A549 (cell line): ENCODE data around the gene PTPRG. TPM values are rescaled to one million over a fixed set of nuclear protein-coding genes. Genes with fewer than 3 reads are reported as not detected.

Experiments
- ATAC-seq, 2 experiments: fragments of 200-7000 bp in 1 of 2; fragments of >200 bp in 1 of 2; cut with Nextera tagmentation in 1 of 2; cut with Tn5 transposase in 1 of 2; 3 replicates each; pipeline versions ENCODE4 v1.8.0 to v1.9.1; 2018 to 2020; ENCODE audit warnings: mild to moderate bottlenecking in 1 of 2, moderate library complexity in 1 of 2
- CTCF ChIA-PET: fragments of 300-600 bp; sonication (Branson Sonifier 250); formaldehyde crosslinking; extraction: SDS; loops from one replicate; lab custom pipeline; 2021; ENCODE audit warnings: antibody characterized with exemption, inconsistent platforms; lab: Yijun Ruan, JAX
- POLR2A ChIA-PET: fragments of 350-600 bp; formaldehyde crosslinking; extraction: SDS; loops from one replicate; lab custom pipeline; 2021; ENCODE audit warnings: antibody characterized with exemption, inconsistent platforms; lab: Yijun Ruan, JAX
- DNase-seq, 2 experiments: peaks; one replicate each; pipeline versions ENCODE4 v3.0.0 to v3.0.0-alpha.2; 2011 to 2016; ENCODE audit warnings: low read depth in 1 of 2, low spot score in 1 of 2
- FAIRE-seq: peaks from 2 replicates; lab custom pipeline; 2011; peaks lifted over from hg19 to GRCh38; lab: Jason Lieb, UNC
- H3K27ac ChIP-seq, 2 experiments: fragments of >200 bp; sonication (Bioruptor Twin); formaldehyde crosslinking; 3 replicates each; pipeline ENCODE4 v1.5.1; 2016 to 2017
- H3K4me1 ChIP-seq: fragments of >200 bp; sonication (Bioruptor Twin); formaldehyde crosslinking; 3 replicates; pipeline ENCODE4 v1.6.1; 2016
- H3K4me2 ChIP-seq: fragments of >200 bp; sonication (Bioruptor Twin); formaldehyde crosslinking; 3 replicates; pipeline ENCODE4 v1.6.1; 2016
- H3K4me3 ChIP-seq: fragments of >200 bp; sonication (Bioruptor Twin); formaldehyde crosslinking; 3 replicates; pipeline ENCODE4 v1.5.1; 2016
- H3K9me3 ChIP-seq: fragments of >200 bp; sonication (Bioruptor Twin); formaldehyde crosslinking; 3 replicates; pipeline ENCODE4 v1.6.1; 2016
- BHLHE40 ChIP-seq: IDR thresholded peaks from 2 replicates; pipeline ENCODE4 v1.6.1; 2012; ENCODE audit warnings: low read depth, low read length, inconsistent platforms
- CBX8 ChIP-seq: fragments of 200-600 bp; sonication (generic); IDR thresholded peaks from 2 replicates; pipeline ENCODE4 v1.6.1; 2016
- CHD2 ChIP-seq: fragments of 150-350 bp; IDR thresholded peaks from 2 replicates; pipeline ENCODE4 v1.6.1; 2014; ENCODE audit warnings: low read length; ENCODE audit not compliant: partially characterized antibody
- CHD4 ChIP-seq: fragments of 200-600 bp; sonication (generic); IDR thresholded peaks from 2 replicates; pipeline ENCODE4 v1.6.1; 2016; ENCODE audit warnings: antibody characterized with exemption, mild to moderate bottlenecking, borderline replicate concordance
- EHF ChIP-seq: fragments of 250-450 bp; sonication (Bioruptor Pico); IDR thresholded peaks from 2 replicates; pipeline ENCODE4 v1.5.0; 2020; ENCODE audit warnings: mild to moderate bottlenecking
- EP300 ChIP-seq, 2 experiments: fragments of >200 bp; sonication (Bioruptor Twin); formaldehyde crosslinking; IDR thresholded peaks; 2 replicates in 1 of 2; 3 replicates in 1 of 2; pipeline ENCODE4 v1.6.1; 2016 to 2017
- ESRRA ChIP-seq: fragments of 150-350 bp; IDR thresholded peaks from 2 replicates; pipeline ENCODE4 v1.6.1; 2014; ENCODE audit warnings: mild to moderate bottlenecking, low read length, borderline replicate concordance
- FOSB ChIP-seq: fragments of 250-450 bp; sonication (Bioruptor Pico); IDR thresholded peaks from 2 replicates; pipeline ENCODE4 v1.5.0; 2020; ENCODE audit warnings: mild to moderate bottlenecking, moderate library complexity
- HOXA7 ChIP-seq: fragments of 250-450 bp; sonication (Bioruptor Pico); IDR thresholded peaks from 2 replicates; pipeline ENCODE4 v1.5.0; 2020; ENCODE audit warnings: mild to moderate bottlenecking, moderate library complexity
- JUN ChIP-seq, 2 experiments: fragments of >200 bp; sonication (Bioruptor Twin); formaldehyde crosslinking; IDR thresholded peaks; 2 replicates in 1 of 2; 3 replicates in 1 of 2; pipeline ENCODE4 v1.6.1; 2016 to 2017
- KDM5A ChIP-seq: fragments of 200-600 bp; sonication (generic); IDR thresholded peaks from 2 replicates; pipeline ENCODE4 v1.6.1; 2016; ENCODE audit warnings: antibody characterized with exemption, mild to moderate bottlenecking
- MYC ChIP-seq: IDR thresholded peaks from 2 replicates; pipeline ENCODE4 v1.6.1; 2012; ENCODE audit warnings: mild to moderate bottlenecking, inconsistent platforms, low read length, improper control_type of control experiment, borderline replicate concordance
- NFE2L2 ChIP-seq: fragments of 150-350 bp; conservative IDR thresholded peaks from 2 replicates; pipeline ENCODE4 v1.6.1; 2014; ENCODE audit warnings: low read length
- PBX3 ChIP-seq: IDR thresholded peaks from 2 replicates; pipeline ENCODE4 v1.6.1; 2012
- PHF8 ChIP-seq: fragments of 200-600 bp; sonication (generic); IDR thresholded peaks from 2 replicates; pipeline ENCODE4 v1.6.1; 2016; ENCODE audit warnings: low read depth, mild to moderate bottlenecking, antibody characterized with exemption, moderate library complexity, borderline replicate concordance
- RAD21 ChIP-seq, 2 experiments: fragments of >200 bp in 1 of 2; sonication (Bioruptor Twin) in 1 of 2; formaldehyde crosslinking in 1 of 2; IDR thresholded peaks in 1 of 2; conservative IDR thresholded peaks in 1 of 2; 2 replicates in 1 of 2; 3 replicates in 1 of 2; pipeline ENCODE4 v1.6.1; 2012 to 2018; ENCODE audit warnings: inconsistent platforms in 1 of 2
- RNF2 ChIP-seq: fragments of 200-600 bp; sonication (generic); IDR thresholded peaks from 2 replicates; pipeline ENCODE4 v1.6.1; 2016; ENCODE audit warnings: low read depth, mild to moderate bottlenecking, antibody characterized with exemption, moderate library complexity, borderline replicate concordance
- SMC3 ChIP-seq: fragments of >200 bp; sonication (Bioruptor Twin); formaldehyde crosslinking; IDR thresholded peaks from 3 replicates; pipeline ENCODE4 v1.6.1; 2018; ENCODE audit warnings: inconsistent platforms
- TP53 ChIP-seq: fragments of 250-450 bp; sonication (Bioruptor Pico); IDR thresholded peaks from 2 replicates; pipeline ENCODE4 v1.5.0; 2021; ENCODE audit warnings: mild to moderate bottlenecking, moderate library complexity
- ZFP36 ChIP-seq: fragments of 450-650 bp; IDR thresholded peaks from 2 replicates; pipeline ENCODE4 v1.6.1; 2014; ENCODE audit warnings: borderline replicate concordance; ENCODE audit not compliant: partially characterized antibody
- ZSCAN20 ChIP-seq: fragments of 250-450 bp; sonication (Bioruptor Pico); IDR thresholded peaks from 2 replicates; pipeline ENCODE4 v1.8.0; 2022; ENCODE audit warnings: mild to moderate bottlenecking, moderate library complexity
- WGBS: methylation state at CpG from one replicate; pipeline ENCODE4 v1.1.6; 2017; ENCODE audit errors: missing lambda C conversion rate; 5-methylcytosine and 5-hydroxymethylcytosine counted together
- polyA plus RNA-seq, 4 experiments: library from polyadenylated mRNA; depleted of rRNA in 3 of 4; stranded (reverse); fragments of >200 nt; fragmentation: RNase III in 1 of 4; extraction: RNeasy Plus Mini Kit Qiagen cat#74134 plus additional on column Dnase treatment in 1 of 4; gene quantifications; 2 replicates in 3 of 4; 3 replicates in 1 of 4; pipeline ENCODE4 v1.2.3, GENCODE V29; 2011 to 2017
- TF ChIP-seq, protein P1 (sequence below): fragments of 250-450 bp; sonication (Bioruptor Pico); IDR thresholded peaks from 2 replicates; pipeline ENCODE4 v1.5.0; 2020; ENCODE audit warnings: low read depth, mild to moderate bottlenecking, moderate library complexity
- TF ChIP-seq, protein P2 (sequence below): fragments of >200 bp; sonication (Bioruptor Twin); formaldehyde crosslinking; IDR thresholded peaks from 3 replicates; pipeline ENCODE4 v1.5.1; 2016
- TF ChIP-seq, protein P3 (sequence below): fragments of 450-650 bp; IDR thresholded peaks from 2 replicates; pipeline ENCODE4 v1.6.1; 2014; ENCODE audit warnings: antibody characterized with exemption

Gene PTPRG
- polyA plus RNA-seq, 2 of the 4 experiments (the other 2 are of a cell fraction), result 4.5 to 4.8 TPM

DNA sequence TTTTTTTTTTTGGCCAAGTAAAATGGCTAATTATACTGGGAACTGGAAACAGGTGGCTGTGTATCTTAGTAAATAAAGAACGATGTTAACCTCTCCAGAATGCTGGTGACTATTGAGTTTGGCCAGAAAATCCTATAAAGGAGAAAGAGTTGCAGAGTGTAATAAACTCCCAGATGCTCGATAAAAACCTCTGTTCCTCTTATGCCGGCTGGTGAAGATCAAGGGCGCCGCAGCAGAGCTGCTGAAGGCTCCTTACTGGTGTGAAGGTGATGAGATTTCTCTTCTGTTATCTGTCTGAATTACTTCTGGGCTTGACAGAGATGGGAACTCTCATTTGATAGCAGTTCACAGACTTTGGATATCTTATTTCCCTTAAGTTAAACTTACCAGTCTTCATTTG is 104.6 kb downstream of the PTPRG start (continued):
- TF ChIP-seq RNF2 (no peak), EP300 (IDR thresholded peaks at IDR 0.05) (no peak), ZFP36 (no peak), HOXA7 (no peak), MYC (no peak), CHD4 (no peak)
- TF ChIP-seq, protein P1, sequence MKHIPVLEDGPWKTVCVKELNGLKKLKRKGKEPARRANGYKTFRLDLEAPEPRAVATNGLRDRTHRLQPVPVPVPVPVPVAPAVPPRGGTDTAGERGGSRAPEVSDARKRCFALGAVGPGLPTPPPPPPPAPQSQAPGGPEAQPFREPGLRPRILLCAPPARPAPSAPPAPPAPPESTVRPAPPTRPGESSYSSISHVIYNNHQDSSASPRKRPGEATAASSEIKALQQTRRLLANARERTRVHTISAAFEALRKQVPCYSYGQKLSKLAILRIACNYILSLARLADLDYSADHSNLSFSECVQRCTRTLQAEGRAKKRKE (CRISPR knock-in tag), result no peak

DNA sequence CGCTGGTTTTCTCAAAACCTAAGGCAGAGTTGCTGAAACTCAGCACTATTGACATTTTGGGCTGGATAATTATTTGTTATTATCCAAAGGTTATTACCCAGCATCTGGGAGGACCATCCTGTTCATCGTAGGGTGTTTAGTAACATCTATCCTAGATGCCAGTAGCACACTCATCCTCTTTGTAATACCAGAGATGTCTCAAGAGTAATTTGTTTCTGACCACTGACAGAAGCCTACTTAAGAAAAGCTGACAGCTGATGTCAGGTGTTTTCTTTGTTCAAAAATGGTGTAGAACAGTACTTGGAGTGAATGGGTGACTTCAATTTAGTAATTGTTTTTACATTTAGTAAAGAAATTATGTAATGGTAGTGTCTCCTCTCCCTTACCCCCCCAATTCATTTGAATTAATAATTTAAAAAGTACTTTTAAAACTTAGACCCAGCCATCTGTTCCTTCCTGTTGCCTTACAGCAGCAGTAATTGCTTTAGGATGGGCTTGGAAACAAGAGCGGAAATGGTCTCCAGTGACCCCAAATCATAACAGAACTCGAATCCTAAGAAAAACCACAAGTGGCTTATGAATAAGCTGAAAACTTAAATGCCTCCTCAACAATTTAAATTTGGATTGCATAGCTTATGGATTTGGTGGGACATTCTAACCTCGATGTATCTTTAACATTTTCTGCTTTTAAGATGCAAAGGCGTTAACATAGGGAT is 105.4 kb downstream of the PTPRG start:
- CTCF ChIA-PET, result no interaction called here
- no peak for DNase-seq
- Histone ChIP-seq H3K9me3 (no peaks in the 10 kb centered on the region), H3K27ac (no peak overlapping the region), H3K4me1 (peaks cover 18% of the 10 kb centered on the region; the same call in 2 of the 3 replicates), H3K4me3 (no peak overlapping the region), H3K4me2 (no peak overlapping the region)
- TF ChIP-seq, protein P2, sequence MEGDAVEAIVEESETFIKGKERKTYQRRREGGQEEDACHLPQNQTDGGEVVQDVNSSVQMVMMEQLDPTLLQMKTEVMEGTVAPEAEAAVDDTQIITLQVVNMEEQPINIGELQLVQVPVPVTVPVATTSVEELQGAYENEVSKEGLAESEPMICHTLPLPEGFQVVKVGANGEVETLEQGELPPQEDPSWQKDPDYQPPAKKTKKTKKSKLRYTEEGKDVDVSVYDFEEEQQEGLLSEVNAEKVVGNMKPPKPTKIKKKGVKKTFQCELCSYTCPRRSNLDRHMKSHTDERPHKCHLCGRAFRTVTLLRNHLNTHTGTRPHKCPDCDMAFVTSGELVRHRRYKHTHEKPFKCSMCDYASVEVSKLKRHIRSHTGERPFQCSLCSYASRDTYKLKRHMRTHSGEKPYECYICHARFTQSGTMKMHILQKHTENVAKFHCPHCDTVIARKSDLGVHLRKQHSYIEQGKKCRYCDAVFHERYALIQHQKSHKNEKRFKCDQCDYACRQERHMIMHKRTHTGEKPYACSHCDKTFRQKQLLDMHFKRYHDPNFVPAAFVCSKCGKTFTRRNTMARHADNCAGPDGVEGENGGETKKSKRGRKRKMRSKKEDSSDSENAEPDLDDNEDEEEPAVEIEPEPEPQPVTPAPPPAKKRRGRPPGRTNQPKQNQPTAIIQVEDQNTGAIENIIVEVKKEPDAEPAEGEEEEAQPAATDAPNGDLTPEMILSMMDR, result no peak
- TF ChIP-seq CHD2 (no peak), ZFP36 (no peak), NFE2L2 (no peak), EP300 (IDR thresholded peaks at IDR 0.05) (no peak)
- no peak for ATAC-seq
- 50% methylated on average over 6 of the region's 6 CpGs for WGBS
- POLR2A ChIA-PET, result no interaction called here
- no peak for FAIRE-seq

GRCh38 chr3:61667383-61667782 is 106.0 kb downstream of the PTPRG start:
- 50% methylated on average over 6 of the region's 6 CpGs for WGBS
- ChIA-PET CTCF (no interaction called here), POLR2A (no interaction called here)
- ATAC-seq (no peak), FAIRE-seq (no peak), DNase-seq (no peak)
- TF ChIP-seq PBX3, result no peak
- TF ChIP-seq CHD4, result no peak
- no peak for TF ChIP-seq KDM5A
- no peak for TF ChIP-seq FOSB
- no peak for TF ChIP-seq ESRRA
- TF ChIP-seq TP53 (CRISPR knock-in tag), result no peak
- H3K27ac ChIP-seq, result no peak overlapping the region
- no peak overlapping the region for H3K4me2 ChIP-seq
- no peaks in the 10 kb centered on the region for H3K9me3 ChIP-seq
- H3K4me3 ChIP-seq, result no peak overlapping the region
- H3K4me1 ChIP-seq, result peaks cover 18% of the 10 kb centered on the region; the same call in 2 of the 3 replicates

DNA sequence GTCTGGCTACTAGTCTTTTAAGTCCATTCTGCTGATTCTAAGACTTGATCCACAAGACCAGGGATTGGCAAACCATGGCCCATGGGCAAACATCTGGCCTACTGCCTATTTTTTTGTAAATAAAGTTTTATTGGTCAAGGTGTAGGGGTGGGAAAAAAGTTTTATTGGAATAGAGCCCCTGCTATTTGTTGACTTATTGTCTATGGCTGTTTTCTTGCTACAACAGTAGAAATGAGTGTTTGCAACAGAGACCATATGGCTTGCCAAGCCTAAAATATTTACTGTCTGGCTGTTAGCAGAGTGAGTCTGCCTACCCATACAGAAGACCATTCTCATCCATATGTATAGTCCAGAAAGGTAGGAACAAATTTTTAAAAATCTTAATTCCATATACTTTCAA is 106.4 kb downstream of the PTPRG start:
- peaks cover 18% of the 10 kb centered on the region; the same call in 2 of the 3 replicates for H3K4me1 ChIP-seq
- TF ChIP-seq BHLHE40 (no peak), EHF (CRISPR knock-in tag) (no peak), PHF8 (no peak), SMC3 (no peak), RAD21 (conservative IDR thresholded peaks at IDR 0.05 in 1 of 2, IDR thresholded peaks at IDR 0.05 in 1 of 2) (no peak), JUN (IDR thresholded peaks at IDR 0.05) (no peak), NFE2L2 (no peak), MYC (no peak), TP53 (CRISPR knock-in tag) (no peak), CBX8 (no peak), ZSCAN20 (CRISPR knock-in tag) (no peak)
- TF ChIP-seq, protein P1 (CRISPR knock-in tag), result no peak
- TF ChIP-seq, protein P3, sequence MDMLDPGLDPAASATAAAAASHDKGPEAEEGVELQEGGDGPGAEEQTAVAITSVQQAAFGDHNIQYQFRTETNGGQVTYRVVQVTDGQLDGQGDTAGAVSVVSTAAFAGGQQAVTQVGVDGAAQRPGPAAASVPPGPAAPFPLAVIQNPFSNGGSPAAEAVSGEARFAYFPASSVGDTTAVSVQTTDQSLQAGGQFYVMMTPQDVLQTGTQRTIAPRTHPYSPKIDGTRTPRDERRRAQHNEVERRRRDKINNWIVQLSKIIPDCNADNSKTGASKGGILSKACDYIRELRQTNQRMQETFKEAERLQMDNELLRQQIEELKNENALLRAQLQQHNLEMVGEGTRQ, result no peak
- no peaks in the 10 kb centered on the region for H3K9me3 ChIP-seq
- ATAC-seq, result no peak
- no peak for FAIRE-seq
- H3K27ac ChIP-seq, result no peak overlapping the region
- H3K4me2 ChIP-seq, result no peak overlapping the region
- ChIA-PET POLR2A (no interaction called here), CTCF (no interaction called here)
- H3K4me3 ChIP-seq, result no peak overlapping the region
- DNase-seq, result no peak
